ENCODE results near the gene TBXAS1. TPM values are rescaled to one million over a fixed set of nuclear protein-coding genes. Genes with fewer than 3 reads are reported as not detected.
"Not testable (repeated sequence)": the region's sequence is repeated elsewhere in the genome, so short reads cannot be mapped to it uniquely, and the experiment has no call there.

The TBXAS1 gene
- total RNA-seq, 3 donors from 2014 or later (not counting 1 experiment from before 2014, with no cell fraction given) = 72.7 to 110 (median 88.7) TPM

DNA sequence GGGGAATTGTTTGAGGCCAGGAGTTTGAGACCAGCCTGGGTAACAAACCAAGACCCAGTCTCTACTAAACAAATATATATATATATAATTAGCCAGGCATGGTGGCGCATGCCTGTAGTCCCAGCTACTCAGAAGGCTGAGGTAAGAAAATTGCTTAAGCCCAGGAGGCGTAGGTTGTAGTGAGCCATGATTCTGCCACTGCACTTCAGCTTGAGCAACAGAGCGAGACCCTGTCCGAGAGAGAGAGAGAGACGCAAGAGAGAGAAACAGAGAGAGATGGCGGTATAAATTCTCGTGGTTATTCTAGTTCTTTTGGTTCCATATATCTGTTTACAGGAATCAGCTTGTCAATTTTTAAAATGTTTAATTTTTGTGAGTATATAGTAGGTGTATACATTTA, 94.0 kb downstream of the TBXAS1 start:
- H3K9me3 ChIP-seq (ENCODE audit: control insufficient read depth, insufficient read depth, low read length) = no peaks in the 10 kb centered on the region
- peaks cover 13% of the 10 kb centered on the region for H3K4me1 ChIP-seq (ENCODE audit: control insufficient read depth, insufficient read depth, low read length)
- intact Hi-C loops (cut with micrococcal nuclease) = loop anchor here (5.0 kb wide), 2 partner anchors 36 to 146 kb away; partner anchors contain the start of gene HIPK2
- no peaks in the 10 kb centered on the region for H3K36me3 ChIP-seq (ENCODE audit: control insufficient read depth, insufficient read depth, low read length)
- 95% methylated on average over 7 of the region's 7 CpGs for WGBS (ENCODE audit: insufficient coverage)
- no peak for ATAC-seq
- Mint-ChIP-seq H3K36me3 (no peaks in the 10 kb centered on the region), H3K4me3 (no peak overlapping the region), H3K27ac (peak overlapping the region in 1 of 2 donors; percentile 21), H3K27me3 (ENCODE audit: low read depth in 2 of 2) (no peaks in the 10 kb centered on the region), H3K4me1 (peaks cover 53 to 68% of the 10 kb centered on the region in 2 donors), H3K9me3 (no peaks in the 10 kb centered on the region)
- TF ChIP-seq, protein P1, sequence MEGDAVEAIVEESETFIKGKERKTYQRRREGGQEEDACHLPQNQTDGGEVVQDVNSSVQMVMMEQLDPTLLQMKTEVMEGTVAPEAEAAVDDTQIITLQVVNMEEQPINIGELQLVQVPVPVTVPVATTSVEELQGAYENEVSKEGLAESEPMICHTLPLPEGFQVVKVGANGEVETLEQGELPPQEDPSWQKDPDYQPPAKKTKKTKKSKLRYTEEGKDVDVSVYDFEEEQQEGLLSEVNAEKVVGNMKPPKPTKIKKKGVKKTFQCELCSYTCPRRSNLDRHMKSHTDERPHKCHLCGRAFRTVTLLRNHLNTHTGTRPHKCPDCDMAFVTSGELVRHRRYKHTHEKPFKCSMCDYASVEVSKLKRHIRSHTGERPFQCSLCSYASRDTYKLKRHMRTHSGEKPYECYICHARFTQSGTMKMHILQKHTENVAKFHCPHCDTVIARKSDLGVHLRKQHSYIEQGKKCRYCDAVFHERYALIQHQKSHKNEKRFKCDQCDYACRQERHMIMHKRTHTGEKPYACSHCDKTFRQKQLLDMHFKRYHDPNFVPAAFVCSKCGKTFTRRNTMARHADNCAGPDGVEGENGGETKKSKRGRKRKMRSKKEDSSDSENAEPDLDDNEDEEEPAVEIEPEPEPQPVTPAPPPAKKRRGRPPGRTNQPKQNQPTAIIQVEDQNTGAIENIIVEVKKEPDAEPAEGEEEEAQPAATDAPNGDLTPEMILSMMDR (IDR thresholded peaks at IDR 0.05) = no peak
- H3K4me3 ChIP-seq (ENCODE audit: low read length) = no peak overlapping the region
- H3K27me3 ChIP-seq (ENCODE audit: control insufficient read depth, insufficient read depth, low read length) = no peaks in the 10 kb centered on the region
- H3K27ac ChIP-seq (ENCODE audit: low read length) = no peak overlapping the region
- no peak for DNase-seq

DNA sequence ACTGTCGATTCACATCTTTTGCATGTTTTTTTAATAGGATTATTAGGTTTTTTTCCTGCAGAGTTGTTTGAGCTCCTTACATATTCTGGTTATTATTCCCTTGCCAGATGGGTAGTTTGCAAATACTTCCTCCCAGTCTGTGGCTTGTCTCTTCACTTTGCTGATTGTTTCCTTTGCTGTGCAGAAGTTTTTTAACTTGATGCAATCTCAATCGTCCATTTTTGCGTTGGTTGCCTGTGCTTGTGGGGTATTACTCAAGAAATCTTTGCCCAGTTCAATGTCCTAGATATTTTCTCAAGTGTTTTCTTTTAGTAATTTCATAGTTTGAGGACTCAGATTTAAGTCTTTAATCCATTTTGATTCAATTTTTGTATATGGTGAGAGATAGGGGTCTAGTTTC, 95.4 kb downstream of the TBXAS1 start:
- peak overlapping the region; percentile 19 to 45 for H3K27ac Mint-ChIP-seq
- WGBS (ENCODE audit: insufficient coverage) = 63% methylated on average over 2 of the region's 3 CpGs
- H3K4me1 Mint-ChIP-seq = peaks cover 52 to 65% of the 10 kb centered on the region in 2 donors
- no peaks in the 10 kb centered on the region for H3K27me3 Mint-ChIP-seq (ENCODE audit: low read depth in 2 of 2)
- H3K4me3 Mint-ChIP-seq = no peak overlapping the region
- H3K27ac ChIP-seq (ENCODE audit: low read length) = no peak overlapping the region
- intact Hi-C loops (cut with micrococcal nuclease) = loop anchor here (5.0 kb wide), 2 partner anchors 37 to 147 kb away; partner anchors contain the start of gene HIPK2
- no peaks in the 10 kb centered on the region for H3K9me3 Mint-ChIP-seq
- TF ChIP-seq, protein P1 (IDR thresholded peaks at IDR 0.05) = no peak
- peaks cover 13% of the 10 kb centered on the region for H3K4me1 ChIP-seq (ENCODE audit: control insufficient read depth, insufficient read depth, low read length)
- no peaks in the 10 kb centered on the region for H3K36me3 ChIP-seq (ENCODE audit: control insufficient read depth, insufficient read depth, low read length)
- H3K27me3 ChIP-seq (ENCODE audit: control insufficient read depth, insufficient read depth, low read length) = no peaks in the 10 kb centered on the region
- no peak for ATAC-seq
- no peaks in the 10 kb centered on the region for H3K36me3 Mint-ChIP-seq
- no peak for DNase-seq
- no peaks in the 10 kb centered on the region for H3K9me3 ChIP-seq (ENCODE audit: control insufficient read depth, insufficient read depth, low read length)
- no peak overlapping the region for H3K4me3 ChIP-seq (ENCODE audit: low read length)

DNA sequence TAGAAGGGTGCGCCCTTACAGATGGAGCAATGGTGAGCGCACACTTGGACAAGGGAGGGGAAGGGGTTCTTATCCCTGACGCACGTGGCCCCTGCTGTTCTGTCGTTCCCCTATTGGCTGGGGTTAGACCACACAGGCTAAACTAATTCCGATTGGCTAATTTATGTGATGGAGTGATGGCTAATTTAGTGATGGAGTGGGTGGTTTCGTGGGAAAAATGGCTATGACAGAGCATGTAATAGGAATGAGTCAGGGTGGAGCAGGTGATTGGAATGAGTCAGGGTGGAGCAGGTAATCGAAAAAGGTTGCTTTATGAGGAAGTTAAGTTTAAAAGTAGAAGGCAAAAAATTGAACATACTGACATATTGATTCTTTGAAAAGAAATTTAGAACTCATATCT, 100.2 kb downstream of the TBXAS1 start:
- H3K4me3 ChIP-seq (ENCODE audit: low read length); H3K9me3 Mint-ChIP-seq; H3K9me3 ChIP-seq (ENCODE audit: control insufficient read depth, insufficient read depth, low read length); H3K4me1 ChIP-seq (ENCODE audit: control insufficient read depth, insufficient read depth, low read length); H3K27me3 ChIP-seq (ENCODE audit: control insufficient read depth, insufficient read depth, low read length); H3K27ac ChIP-seq (ENCODE audit: low read length); ATAC-seq; H3K4me3 Mint-ChIP-seq; H3K36me3 Mint-ChIP-seq; intact Hi-C loops (cut with micrococcal nuclease); H3K27me3 Mint-ChIP-seq (ENCODE audit: low read depth in 2 of 2); DNase-seq; H3K36me3 ChIP-seq (ENCODE audit: control insufficient read depth, insufficient read depth, low read length): not testable (repeated sequence)
- WGBS (ENCODE audit: insufficient coverage) = 90% methylated on average over 7 of the region's 8 CpGs
- peak overlapping the region in 1 of 2 donors; percentile 64 for H3K27ac Mint-ChIP-seq
- H3K4me1 Mint-ChIP-seq = peaks cover 44 to 48% of the 10 kb centered on the region in 2 donors

DNA sequence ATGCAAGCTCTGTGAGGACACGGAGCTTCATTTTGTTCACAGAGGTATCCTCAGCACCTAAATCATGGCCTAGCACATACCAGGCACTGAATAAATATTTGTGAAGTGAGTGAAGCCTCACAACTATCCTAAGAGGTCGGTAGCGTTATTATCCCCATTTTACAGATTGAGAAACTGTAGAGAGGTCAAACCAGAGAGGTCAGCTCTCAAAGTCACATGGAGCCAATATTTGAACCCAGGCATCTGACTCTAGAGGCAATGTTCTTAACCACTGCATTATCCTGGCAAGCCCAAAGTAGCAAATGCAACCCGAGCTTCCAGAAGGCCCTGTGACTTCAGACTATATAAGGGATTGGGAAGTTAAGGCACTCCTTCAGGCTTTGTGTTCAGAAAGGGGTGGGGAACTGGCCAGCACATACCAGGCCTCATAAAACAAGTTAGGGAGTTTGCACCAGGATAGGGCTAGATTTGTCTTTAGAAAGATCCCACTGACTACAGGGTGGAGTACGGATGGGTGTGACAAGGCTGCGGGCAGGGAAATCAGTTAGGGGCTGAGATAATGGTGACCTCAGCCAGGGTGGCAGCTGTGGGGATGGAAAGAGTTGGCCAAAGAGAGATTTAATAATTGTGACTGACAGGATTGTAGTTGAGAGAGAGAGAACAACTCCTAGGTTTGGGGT, 101.4 kb downstream of the TBXAS1 start:
- Mint-ChIP-seq H3K4me1 (peaks cover 32 to 40% of the 10 kb centered on the region in 2 donors), H3K36me3 (no peaks in the 10 kb centered on the region), H3K4me3 (no peak overlapping the region), H3K27ac (peak overlapping the region; percentile 53 to 64), H3K9me3 (no peaks in the 10 kb centered on the region), H3K27me3 (ENCODE audit: low read depth in 2 of 2) (no peaks in the 10 kb centered on the region)
- Histone ChIP-seq H3K9me3 (ENCODE audit: control insufficient read depth, insufficient read depth, low read length) (no peaks in the 10 kb centered on the region), H3K4me1 (ENCODE audit: control insufficient read depth, insufficient read depth, low read length) (no peaks in the 10 kb centered on the region), H3K4me3 (ENCODE audit: low read length) (no peak overlapping the region), H3K36me3 (ENCODE audit: control insufficient read depth, insufficient read depth, low read length) (no peaks in the 10 kb centered on the region), H3K27ac (ENCODE audit: low read length) (no peak overlapping the region), H3K27me3 (ENCODE audit: control insufficient read depth, insufficient read depth, low read length) (no peaks in the 10 kb centered on the region)
- DNase-seq = no peak
- no peak for ATAC-seq
- 95% methylated on average over 5 of the region's 6 CpGs for WGBS (ENCODE audit: insufficient coverage)
- intact Hi-C loops (cut with micrococcal nuclease) = no loop called here
- TF ChIP-seq, protein P1 (IDR thresholded peaks at IDR 0.05) = no peak

Data from natural killer cell (primary cell).